D721Med (cell line): Measurements from ENCODE around the gene MAB21L2.
A peak's percentile ranks its signal among the peaks of the same experiment; 100 is the strongest.

Experiments
- DNase-seq: peaks from one replicate; pipeline ENCODE4 v3.0.0; 2011; ENCODE audit warnings: low spot score; ENCODE audit not compliant: insufficient read length
- FAIRE-seq: peaks from 2 replicates; lab custom pipeline; 2011; peaks lifted over from hg19 to GRCh38; lab: Jason Lieb, UNC
- CTCF ChIP-seq: IDR thresholded peaks from 2 replicates; pipeline ENCODE4 v1.5.1; 2012; ENCODE audit warnings: mild to moderate bottlenecking, control low read depth; ENCODE audit not compliant: insufficient read depth; ENCODE audit errors: missing control alignments

MAB21L2 gene

GRCh38 chr4:150567070-150567469, 14.9 kb upstream of the MAB21L2 start:
- DNase-seq (no peak), FAIRE-seq (no peak)
- TF ChIP-seq CTCF, result no peak

- DNase-seq, result no peak
- FAIRE-seq, result peak; percentile 41
- no peak for TF ChIP-seq CTCF
These were observed 12.5 kb upstream of the MAB21L2 start for GRCh38 chr4:150569384-150569987.

GRCh38 chr4:150569998-150570535, 11.9 kb upstream of the MAB21L2 start:
- TF ChIP-seq CTCF, result no peak
- peak; percentile 56 for FAIRE-seq
- DNase-seq, result no peak

- FAIRE-seq (peak; percentile 74), DNase-seq (no peak)
These were observed 11.1 kb upstream of the MAB21L2 start for GRCh38 chr4:150570862-150571261.

GRCh38 chr4:150572704-150573504, 9.0 kb upstream of the MAB21L2 start:
- TF ChIP-seq CTCF, result no peak
- DNase-seq, result no peak
- no peak for FAIRE-seq

More at GRCh38 chr4:150570862-150571261, 11.1 kb upstream of the MAB21L2 start:
- TF ChIP-seq CTCF, result no peak

- no peak for TF ChIP-seq CTCF
- FAIRE-seq (no peak), DNase-seq (no peak)
These were observed 8.4 kb upstream of the MAB21L2 start for GRCh38 chr4:150573534-150573933.

GRCh38 chr4:150574678-150575077, 7.3 kb upstream of the MAB21L2 start:
- TF ChIP-seq CTCF, result no peak
- DNase-seq, result no peak
- no peak for FAIRE-seq
